ENCODE data around the gene ACAA1.

- TF ChIP-seq CTCF (IDR thresholded peaks at IDR 0.05 in 4 of 5, conservative IDR thresholded peaks at IDR 0.05 in 1 of 5) (no peak), POLR2A (IDR thresholded peaks at IDR 0.05) (no peak)
Observed at GRCh38 chr3:38148311-38148882, 11.5 kb upstream of the ACAA1 start.
